Testis (tissue), 3 donors: Measurements from ENCODE around the gene TFEB. TPM values are rescaled to one million over a fixed set of nuclear protein-coding genes. Genes with fewer than 3 reads are reported as not detected.
A peak's percentile ranks its signal among the peaks of the same experiment; 100 is the strongest.

ENCODE experiments used
- DNase-seq: peaks from one replicate; pipeline ENCODE4 v3.0.0-alpha.2; 2019
- H3K27ac ChIP-seq, 2 donors: fragments of 200-600 bp; sonication (generic); one replicate each; pipeline ENCODE4 v1.5.1; 2019
- H3K27me3 ChIP-seq: fragments of 200-600 bp; sonication (generic); one replicate; pipeline ENCODE4 v1.5.1; 2019
- H3K36me3 ChIP-seq: fragments of 200-600 bp; sonication (generic); one replicate; pipeline ENCODE4 v1.5.1; 2017; ENCODE audit warnings: low read depth; ENCODE audit errors: missing control alignments
- H3K4me1 ChIP-seq: fragments of 200-600 bp; sonication (generic); one replicate; pipeline ENCODE4 v1.5.1; 2019
- H3K4me3 ChIP-seq, 2 donors: fragments of 200-600 bp; sonication (generic); one replicate each; pipeline ENCODE4 v1.5.1; 2017 to 2019
- H3K9me3 ChIP-seq: fragments of 200-600 bp; sonication (generic); one replicate; pipeline ENCODE4 v1.5.1; 2017
- CTCF ChIP-seq, 3 experiments: fragments of 450-650 bp in 2 of 3; fragments of 200-600 bp in 1 of 3; sonication (generic) in 1 of 3; IDR thresholded peaks; one replicate each; pipeline ENCODE4 v1.5.1; 2016 to 2019; ENCODE audit warnings: antibody characterized with exemption in 3 of 3, mild to moderate bottlenecking in 2 of 3, moderate library complexity in 1 of 3
- POLR2A ChIP-seq: fragments of 450-650 bp; IDR thresholded peaks from one replicate; pipeline ENCODE4 v1.6.1; 2017; ENCODE audit warnings: antibody characterized with exemption, mild to moderate bottlenecking, moderate library complexity
- WGBS, 2 donors: methylation state at CpG; one replicate each; pipeline ENCODE4 v1.1.5; 2018; 5-methylcytosine and 5-hydroxymethylcytosine counted together
- intact Hi-C: fragments of 100-400 bp; cut with DNase I; formaldehyde crosslinking; loops from one replicate; pipeline ENCODE4 v1.15.1; 2023; ENCODE audit warnings: low total_unique reads
- polyA plus RNA-seq: library from polyadenylated mRNA; stranded (reverse); fragments of 350-450 nt; fragmentation: Illumina TruSeq; extraction: RNeasy Lipid Tissue Mini Kit (QIAGEN cat#74804); gene quantifications from one replicate; pipeline ENCODE4 v1.2.3, GENCODE V29; 2014; ENCODE audit warnings: low read depth, low replicate concordance; ENCODE audit not compliant: insufficient read depth
- total RNA-seq, 2 donors: library from RNA; depleted of rRNA; stranded (reverse); fragments of >200 nt; gene quantifications; one replicate each; pipeline ENCODE4 v1.2.3, GENCODE V29; 2016

The TFEB gene
- total and polyA plus RNA-seq, 3 donors from 2014 or later: 4.5 to 6.3 (median 5.2) TPM

DNA sequence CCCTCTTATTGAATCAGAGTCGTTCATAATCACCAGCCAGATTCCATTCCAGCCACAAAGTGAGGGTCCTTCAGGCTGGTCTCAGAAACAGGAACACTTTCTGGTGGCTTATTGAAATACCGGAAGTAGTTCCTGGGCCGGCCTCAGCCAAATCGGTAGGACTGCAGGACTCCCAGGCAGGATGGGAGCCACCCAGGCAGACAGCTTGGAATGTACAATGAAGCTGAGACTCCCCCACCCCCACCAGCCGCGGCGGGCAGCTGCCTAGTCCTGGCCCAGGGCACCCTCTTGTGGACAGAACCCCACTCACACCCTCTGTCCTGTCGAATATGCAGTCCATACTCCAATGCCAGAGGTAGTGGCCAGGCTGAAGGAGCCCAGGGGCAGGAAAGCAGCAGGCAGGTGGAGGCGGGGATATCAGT lies 53.3 kb downstream of the TFEB start:
- 3 to 5% methylated on average over 9 of the region's 9 CpGs for WGBS, 2 donors
- Histone ChIP-seq H3K36me3 (no peaks in the 10 kb centered on the region), H3K9me3 (no peaks in the 10 kb centered on the region), H3K27ac (peak overlapping the region; percentile 88 to 95), H3K4me1 (peaks cover 17% of the 10 kb centered on the region), H3K27me3 (no peaks in the 10 kb centered on the region), H3K4me3 (no peak overlapping the region)
- intact Hi-C loops: loop anchor here (5.0 to 10.0 kb wide), 2 partner anchors 80 to 217 kb away; no protein-coding TSS in a partner anchor
- peak; percentile 97 for DNase-seq
- TF ChIP-seq POLR2A: no peak
- peak; percentile 66 to 92 (median 83) for TF ChIP-seq CTCF (IDR thresholded peaks at IDR 0.05)

GRCh38 chr6:41680182-41680965 lies 55.0 kb downstream of the TFEB start:
- 79 to 86% methylated on average over 8 to 11 of the region's 11 CpGs for WGBS, 2 donors
- no peaks in the 10 kb centered on the region for H3K27me3 ChIP-seq
- H3K9me3 ChIP-seq: no peaks in the 10 kb centered on the region
- no peak for TF ChIP-seq CTCF (IDR thresholded peaks at IDR 0.05)
- no peak for TF ChIP-seq POLR2A
- no peak overlapping the region for H3K4me3 ChIP-seq
- no peaks in the 10 kb centered on the region for H3K36me3 ChIP-seq
- no peak overlapping the region for H3K27ac ChIP-seq
- DNase-seq: no peak
- peaks cover 17% of the 10 kb centered on the region for H3K4me1 ChIP-seq
- intact Hi-C loops: loop anchor here (5.0 to 10.0 kb wide), 2 partner anchors 78 to 216 kb away; no protein-coding TSS in a partner anchor

DNA sequence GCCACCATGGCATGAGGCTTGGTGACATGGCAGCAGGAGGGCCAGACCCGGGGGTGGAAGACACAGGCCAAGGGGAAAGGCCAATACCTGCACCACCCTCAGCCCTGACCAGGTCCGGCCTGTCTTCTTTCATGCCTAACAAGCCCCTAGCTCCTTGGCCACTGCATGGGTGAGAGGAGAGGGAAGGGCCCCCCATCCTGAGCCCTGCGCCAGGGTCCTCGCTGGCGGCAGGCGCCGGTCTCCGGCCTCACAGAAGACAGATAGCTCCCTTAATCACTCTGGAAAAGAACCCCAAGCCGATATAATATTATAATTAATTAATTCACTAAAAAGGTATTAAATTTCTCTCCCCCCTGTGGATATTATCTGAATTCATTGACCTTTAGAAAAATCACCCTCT lies 55.7 kb downstream of the TFEB start:
- Histone ChIP-seq H3K4me1 (peaks cover 17% of the 10 kb centered on the region), H3K9me3 (no peaks in the 10 kb centered on the region), H3K27me3 (no peaks in the 10 kb centered on the region), H3K36me3 (no peaks in the 10 kb centered on the region), H3K4me3 (no peak overlapping the region), H3K27ac (no peak overlapping the region)
- TF ChIP-seq POLR2A (no peak), CTCF (IDR thresholded peaks at IDR 0.05) (no peak)
- intact Hi-C loops: loop anchor here (5.0 to 10.0 kb wide), 3 partner anchors 77 to 312 kb away; no protein-coding TSS in a partner anchor
- 91 to 92% methylated on average over 8 to 9 of the region's 9 CpGs for WGBS, 2 donors
- no peak for DNase-seq

DNA sequence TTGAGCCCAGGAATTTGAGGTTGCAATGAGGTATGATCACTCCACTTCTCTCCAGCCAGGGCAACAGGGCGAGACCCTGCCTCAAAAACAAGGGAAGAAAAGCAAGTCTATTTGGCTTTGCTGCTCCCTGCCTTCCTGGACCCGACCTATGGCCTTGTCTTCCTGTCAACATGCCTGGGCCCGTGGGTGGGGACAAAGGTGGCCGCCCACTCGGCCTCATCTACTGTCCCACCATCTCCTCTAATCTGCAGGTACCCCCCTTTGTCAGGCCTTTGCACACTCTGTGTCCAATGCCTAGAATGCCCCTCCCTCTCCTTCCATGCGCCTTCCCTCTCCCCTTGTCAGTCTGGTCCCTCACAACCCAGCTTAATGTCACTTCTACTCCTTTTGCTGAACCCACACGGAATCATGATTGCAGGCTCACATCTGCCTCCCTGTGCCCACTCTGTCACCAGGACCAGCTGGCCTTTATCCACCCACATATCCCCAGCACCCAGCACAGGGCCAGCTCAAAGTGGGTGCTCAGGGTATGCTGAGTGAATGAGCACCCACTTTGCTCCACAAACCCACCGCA lies 56.8 kb downstream of the TFEB start:
- H3K27ac ChIP-seq: no peak overlapping the region
- no peak for DNase-seq
- H3K36me3 ChIP-seq: no peaks in the 10 kb centered on the region
- H3K9me3 ChIP-seq: no peaks in the 10 kb centered on the region
- no peaks in the 10 kb centered on the region for H3K27me3 ChIP-seq
- WGBS, 2 donors: 87 to 89% methylated on average over 8 of the region's 8 CpGs
- no peak overlapping the region for H3K4me3 ChIP-seq
- TF ChIP-seq POLR2A (no peak), CTCF (IDR thresholded peaks at IDR 0.05) (no peak)
- H3K4me1 ChIP-seq: peaks cover 12% of the 10 kb centered on the region
- intact Hi-C loops: loop anchor here (5.0 kb wide), 1 partner anchor 311 kb away; no protein-coding TSS in a partner anchor
